HepG2 (cell line): ENCODE measurements around the gene CAMSAP2. TPM values are rescaled to one million over a fixed set of nuclear protein-coding genes. Genes with fewer than 3 reads are reported as not detected.

ENCODE experiments used
- CHCHD3 ChIP-seq: sonication (generic); formaldehyde crosslinking; IDR thresholded peaks from 2 replicates; pipeline ENCODE4 v1.8.0; 2022; ENCODE audit warnings: mild to moderate bottlenecking, missing genetic modification reagents, moderate library complexity
- EZH2 ChIP-seq: conservative IDR thresholded peaks from 2 replicates; pipeline ENCODE4 v1.6.1; 2012; ENCODE audit warnings: mild to moderate bottlenecking, low read depth, low read length, moderate library complexity
- KMT2A ChIP-seq: sonication (generic); formaldehyde crosslinking; IDR thresholded peaks from 2 replicates; pipeline ENCODE4 v1.4.0; 2020; ENCODE audit warnings: missing genetic modification reagents
- MEIS1 ChIP-seq: sonication (generic); formaldehyde crosslinking; IDR thresholded peaks from 2 replicates; pipeline ENCODE4 v1.9.0; 2021; ENCODE audit warnings: mild to moderate bottlenecking, missing genetic modification reagents, moderate library complexity, borderline replicate concordance
- MXI1 ChIP-seq: IDR thresholded peaks from 3 replicates; pipeline ENCODE4 v1.6.1; 2012; ENCODE audit warnings: low read depth, low read length, inconsistent platforms, borderline replicate concordance
- PLRG1 ChIP-seq: fragments of 450-650 bp; conservative IDR thresholded peaks from 2 replicates; pipeline ENCODE4 v1.6.1; 2016
- POGZ ChIP-seq: sonication (generic); formaldehyde crosslinking; IDR thresholded peaks from 2 replicates; pipeline ENCODE4 v1.4.0; 2020; ENCODE audit warnings: mild to moderate bottlenecking, missing genetic modification reagents
- RXRA ChIP-seq: sonication (generic); formaldehyde crosslinking; IDR thresholded peaks from 2 replicates; pipeline ENCODE4 v1.5.1; 2020; ENCODE audit warnings: missing genetic modification reagents
- SOX13 ChIP-seq, 3 experiments: fragments of 450-650 bp in 1 of 3; sonication (generic) in 1 of 3; formaldehyde crosslinking in 1 of 3; IDR thresholded peaks in 2 of 3; conservative IDR thresholded peaks in 1 of 3; 2 replicates each; pipeline versions ENCODE4 v1.5.0 to v1.6.1; 2016 to 2020; ENCODE audit warnings: antibody characterized with exemption in 1 of 3, mild to moderate bottlenecking in 1 of 3, missing compliant biosample characterization in 1 of 3, missing genetic modification reagents in 1 of 3, moderate library complexity in 1 of 3
- SP5 ChIP-seq: IDR thresholded peaks from 2 replicates; pipeline ENCODE4 v1.6.1; 2016; ENCODE audit warnings: low read depth, borderline replicate concordance
- SUZ12 ChIP-seq: fragments of 150-350 bp; IDR thresholded peaks from 2 replicates; pipeline ENCODE4 v1.6.1; 2014; ENCODE audit warnings: low read depth, low read length
- TSC22D2 ChIP-seq: sonication (generic); formaldehyde crosslinking; IDR thresholded peaks from 2 replicates; pipeline ENCODE4 v1.5.1; 2020; ENCODE audit warnings: missing genetic modification reagents, mild to moderate bottlenecking, borderline replicate concordance
- XRCC5 ChIP-seq: fragments of 200-400 bp; formaldehyde crosslinking; optimal IDR thresholded peaks from 2 replicates; pipeline ENCODE3; 2017; ENCODE audit warnings: mild to moderate bottlenecking, low read length
- ZFP37 ChIP-seq: sonication (generic); formaldehyde crosslinking; IDR thresholded peaks from 2 replicates; pipeline ENCODE4 v1.4.0; 2020; ENCODE audit warnings: missing genetic modification reagents, borderline replicate concordance
- ZFP41 ChIP-seq: sonication (generic); formaldehyde crosslinking; IDR thresholded peaks from 2 replicates; pipeline ENCODE4 v1.4.0; 2020; ENCODE audit warnings: mild to moderate bottlenecking, missing genetic modification reagents, borderline replicate concordance
- ZMAT3 ChIP-seq: sonication (generic); formaldehyde crosslinking; conservative IDR thresholded peaks from 2 replicates; pipeline ENCODE4 v1.7.0; 2021; ENCODE audit warnings: missing genetic modification reagents
- ZNF20 ChIP-seq: sonication (generic); formaldehyde crosslinking; IDR thresholded peaks from 2 replicates; pipeline ENCODE4 v1.4.0; 2020; ENCODE audit warnings: mild to moderate bottlenecking, moderate library complexity, missing genetic modification reagents
- ZNF317 ChIP-seq: sonication (generic); formaldehyde crosslinking; IDR thresholded peaks from 2 replicates; pipeline ENCODE4 v1.5.0; 2020; ENCODE audit warnings: mild to moderate bottlenecking, missing genetic modification reagents
- ZNF773 ChIP-seq: sonication (generic); formaldehyde crosslinking; IDR thresholded peaks from 2 replicates; pipeline ENCODE4 v1.4.0; 2020; ENCODE audit warnings: missing genetic modification reagents, borderline replicate concordance
- polyA plus RNA-seq, 8 experiments: library from polyadenylated mRNA; depleted of rRNA in 3 of 8; stranded (reverse) in 7 of 8; unstranded in 1 of 8; fragments of >200 nt; fragmentation: Illumina TruSeq in 4 of 8; extraction: Trizol in 4 of 8; gene quantifications; 2 replicates each; pipeline versions ENCODE4 v1.2.1 to v1.2.3, GENCODE V29; 2011 to 2016; ENCODE audit warnings: low read depth in 4 of 8, missing spikeins in 1 of 8, mixed read lengths in 1 of 8; ENCODE audit not compliant: insufficient read depth in 1 of 8
- total RNA-seq, 5 experiments: library from RNA; depleted of rRNA; stranded (reverse); fragments of >200 nt; fragmentation: Illumina TruSeq; extraction: Trizol; gene quantifications; 2 replicates each; pipeline ENCODE4 v1.2.3, GENCODE V29; 2016; ENCODE audit warnings: low read depth in 1 of 5
- TF ChIP-seq, protein P1 (sequence below): sonication (generic); formaldehyde crosslinking; IDR thresholded peaks from 2 replicates; pipeline ENCODE4 v1.4.0; 2020; ENCODE audit warnings: mild to moderate bottlenecking, missing genetic modification reagents
- TF ChIP-seq, protein P2 (sequence below): sonication (generic); formaldehyde crosslinking; conservative IDR thresholded peaks from 2 replicates; pipeline ENCODE4 v1.8.0; 2022; ENCODE audit warnings: low read depth, missing genetic modification reagents
- TF ChIP-seq, protein P3 (sequence below): IDR thresholded peaks from 2 replicates; pipeline ENCODE4 v1.6.1; 2016; ENCODE audit warnings: missing genetic modification reagents, missing compliant biosample characterization
- TF ChIP-seq, protein P4 (sequence below): sonication (generic); formaldehyde crosslinking; IDR thresholded peaks from 2 replicates; pipeline ENCODE4 v1.4.0; 2020; ENCODE audit warnings: missing genetic modification reagents
- TF ChIP-seq, protein P5 (sequence below): sonication (generic); formaldehyde crosslinking; IDR thresholded peaks from 2 replicates; pipeline ENCODE4 v1.8.0; 2022; ENCODE audit warnings: mild to moderate bottlenecking, missing genetic modification reagents

The CAMSAP2 gene
- total and polyA plus RNA-seq, 2 of the 13 experiments (the other 11 are each of a cell fraction or from before 2014, with no cell fraction given) = 3.4 to 8.2 TPM

DNA sequence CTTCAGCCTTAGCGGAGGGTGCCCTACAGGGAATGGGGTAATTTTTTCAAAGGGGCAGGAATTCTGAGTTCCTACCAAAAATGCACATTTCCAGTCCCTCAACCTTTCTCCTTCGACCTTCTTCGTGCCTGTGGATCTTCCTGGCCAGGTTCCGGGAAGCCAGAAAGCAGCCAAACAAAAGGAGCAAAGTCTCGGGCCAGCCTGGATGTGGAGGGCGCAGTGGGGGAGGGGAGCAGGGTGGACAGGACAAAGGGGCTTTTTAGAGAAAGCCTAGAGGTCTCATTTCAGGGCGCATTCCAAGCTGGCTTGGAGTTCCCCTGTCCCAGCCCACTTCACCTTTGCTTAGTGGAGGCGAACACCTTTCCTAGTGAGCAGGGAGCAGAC, 153.1 kb downstream of the CAMSAP2 start (continued):
- no peak for TF ChIP-seq MXI1
- TF ChIP-seq RXRA (CRISPR knock-in tag) = peak; percentile 69; the same call in 1 of the 2 replicates
- TF ChIP-seq EZH2 = no peak
- no peak for TF ChIP-seq MEIS1 (CRISPR knock-in tag)
- TF ChIP-seq ZNF317 (CRISPR knock-in tag) = peak; percentile 37; the same call in 1 of the 2 replicates
- no peak for TF ChIP-seq ZFP37 (CRISPR knock-in tag)
- TF ChIP-seq SP5 (CRISPR knock-in tag) = peak; percentile 55; the same call in 1 of the 2 replicates
- TF ChIP-seq KMT2A = no peak
- TF ChIP-seq SOX13 (IDR thresholded peaks at IDR 0.05) = peak; percentile 77; the same call in 1 of the 2 replicates
- TF ChIP-seq SOX13 (CRISPR knock-in tag; conservative IDR thresholded peaks at IDR 0.05 in 1 of 2, IDR thresholded peaks at IDR 0.05 in 1 of 2) = peak in 1 of 2 experiments; percentile 79; a peak in 2 of 4 replicates
- 0 out of 2 replicates have a peak, but pooled peaks have one; percentile 60 for TF ChIP-seq ZMAT3
- no peak for TF ChIP-seq ZNF773 (CRISPR knock-in tag)
- TF ChIP-seq ZNF20 = no peak
- no peak for TF ChIP-seq PLRG1
- no peak for TF ChIP-seq SUZ12
- TF ChIP-seq, protein P1, sequence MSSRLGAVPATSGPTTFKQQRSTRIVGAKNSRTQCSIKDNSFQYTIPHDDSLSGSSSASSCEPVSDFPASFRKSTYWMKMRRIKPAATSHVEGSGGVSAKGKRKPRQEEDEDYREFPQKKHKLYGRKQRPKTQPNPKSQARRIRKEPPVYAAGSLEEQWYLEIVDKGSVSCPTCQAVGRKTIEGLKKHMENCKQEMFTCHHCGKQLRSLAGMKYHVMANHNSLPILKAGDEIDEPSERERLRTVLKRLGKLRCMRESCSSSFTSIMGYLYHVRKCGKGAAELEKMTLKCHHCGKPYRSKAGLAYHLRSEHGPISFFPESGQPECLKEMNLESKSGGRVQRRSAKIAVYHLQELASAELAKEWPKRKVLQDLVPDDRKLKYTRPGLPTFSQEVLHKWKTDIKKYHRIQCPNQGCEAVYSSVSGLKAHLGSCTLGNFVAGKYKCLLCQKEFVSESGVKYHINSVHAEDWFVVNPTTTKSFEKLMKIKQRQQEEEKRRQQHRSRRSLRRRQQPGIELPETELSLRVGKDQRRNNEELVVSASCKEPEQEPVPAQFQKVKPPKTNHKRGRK (CRISPR knock-in tag) = no peak
- TF ChIP-seq, protein P2, sequence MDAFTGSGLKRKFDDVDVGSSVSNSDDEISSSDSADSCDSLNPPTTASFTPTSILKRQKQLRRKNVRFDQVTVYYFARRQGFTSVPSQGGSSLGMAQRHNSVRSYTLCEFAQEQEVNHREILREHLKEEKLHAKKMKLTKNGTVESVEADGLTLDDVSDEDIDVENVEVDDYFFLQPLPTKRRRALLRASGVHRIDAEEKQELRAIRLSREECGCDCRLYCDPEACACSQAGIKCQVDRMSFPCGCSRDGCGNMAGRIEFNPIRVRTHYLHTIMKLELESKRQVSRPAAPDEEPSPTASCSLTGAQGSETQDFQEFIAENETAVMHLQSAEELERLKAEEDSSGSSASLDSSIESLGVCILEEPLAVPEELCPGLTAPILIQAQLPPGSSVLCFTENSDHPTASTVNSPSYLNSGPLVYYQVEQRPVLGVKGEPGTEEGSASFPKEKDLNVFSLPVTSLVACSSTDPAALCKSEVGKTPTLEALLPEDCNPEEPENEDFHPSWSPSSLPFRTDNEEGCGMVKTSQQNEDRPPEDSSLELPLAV = no peak
- TF ChIP-seq XRCC5 = peak; percentile 19
- TF ChIP-seq ZFP41 (CRISPR knock-in tag) = no peak
- TF ChIP-seq, protein P3, sequence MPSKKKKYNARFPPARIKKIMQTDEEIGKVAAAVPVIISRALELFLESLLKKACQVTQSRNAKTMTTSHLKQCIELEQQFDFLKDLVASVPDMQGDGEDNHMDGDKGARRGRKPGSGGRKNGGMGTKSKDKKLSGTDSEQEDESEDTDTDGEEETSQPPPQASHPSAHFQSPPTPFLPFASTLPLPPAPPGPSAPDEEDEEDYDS (CRISPR knock-in tag) = no peak
- peak; percentile 35; the same call in 1 of the 2 replicates for TF ChIP-seq POGZ (CRISPR knock-in tag)
- TF ChIP-seq, protein P4, sequence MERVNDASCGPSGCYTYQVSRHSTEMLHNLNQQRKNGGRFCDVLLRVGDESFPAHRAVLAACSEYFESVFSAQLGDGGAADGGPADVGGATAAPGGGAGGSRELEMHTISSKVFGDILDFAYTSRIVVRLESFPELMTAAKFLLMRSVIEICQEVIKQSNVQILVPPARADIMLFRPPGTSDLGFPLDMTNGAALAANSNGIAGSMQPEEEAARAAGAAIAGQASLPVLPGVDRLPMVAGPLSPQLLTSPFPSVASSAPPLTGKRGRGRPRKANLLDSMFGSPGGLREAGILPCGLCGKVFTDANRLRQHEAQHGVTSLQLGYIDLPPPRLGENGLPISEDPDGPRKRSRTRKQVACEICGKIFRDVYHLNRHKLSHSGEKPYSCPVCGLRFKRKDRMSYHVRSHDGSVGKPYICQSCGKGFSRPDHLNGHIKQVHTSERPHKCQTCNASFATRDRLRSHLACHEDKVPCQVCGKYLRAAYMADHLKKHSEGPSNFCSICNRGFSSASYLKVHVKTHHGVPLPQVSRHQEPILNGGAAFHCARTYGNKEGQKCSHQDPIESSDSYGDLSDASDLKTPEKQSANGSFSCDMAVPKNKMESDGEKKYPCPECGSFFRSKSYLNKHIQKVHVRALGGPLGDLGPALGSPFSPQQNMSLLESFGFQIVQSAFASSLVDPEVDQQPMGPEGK (CRISPR knock-in tag) = peak; percentile 8
- 0 out of 2 replicates have a peak, but pooled peaks have one; percentile 6 for TF ChIP-seq TSC22D2 (CRISPR knock-in tag)
- TF ChIP-seq, protein P5, sequence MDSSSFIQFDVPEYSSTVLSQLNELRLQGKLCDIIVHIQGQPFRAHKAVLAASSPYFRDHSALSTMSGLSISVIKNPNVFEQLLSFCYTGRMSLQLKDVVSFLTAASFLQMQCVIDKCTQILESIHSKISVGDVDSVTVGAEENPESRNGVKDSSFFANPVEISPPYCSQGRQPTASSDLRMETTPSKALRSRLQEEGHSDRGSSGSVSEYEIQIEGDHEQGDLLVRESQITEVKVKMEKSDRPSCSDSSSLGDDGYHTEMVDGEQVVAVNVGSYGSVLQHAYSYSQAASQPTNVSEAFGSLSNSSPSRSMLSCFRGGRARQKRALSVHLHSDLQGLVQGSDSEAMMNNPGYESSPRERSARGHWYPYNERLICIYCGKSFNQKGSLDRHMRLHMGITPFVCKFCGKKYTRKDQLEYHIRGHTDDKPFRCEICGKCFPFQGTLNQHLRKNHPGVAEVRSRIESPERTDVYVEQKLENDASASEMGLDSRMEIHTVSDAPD = no peak
- TF ChIP-seq CHCHD3 (CRISPR knock-in tag) = no peak
